ENCODE results near the gene PVALEF. TPM values are rescaled to one million over a fixed set of nuclear protein-coding genes. Genes with fewer than 3 reads are reported as not detected.

PVALEF gene
- total RNA-seq, 1 donor from 2014 or later, result not detected

GRCh38 chr17:81189670-81190530 is 24.6 kb downstream of the PVALEF start:
- TF ChIP-seq POLR2AphosphoS5 (IDR thresholded peaks at IDR 0.05; ENCODE audit: insufficient read depth in 1 of 2, low read depth in 1 of 2), result no peak
- TF ChIP-seq CTCF (IDR thresholded peaks at IDR 0.05), result no peak
- no peak for TF ChIP-seq POLR2A (IDR thresholded peaks at IDR 0.05)
- intact Hi-C loops (cut with DNase I), result loop anchor here (1.0 to 10.0 kb wide), 2 partner anchors 24 to 185 kb away; no protein-coding TSS in a partner anchor
- H3K4me1 ChIP-seq, result no peaks in the 10 kb centered on the region
- no peak for DNase-seq (ENCODE audit: extremely low spot score in 2 of 2)
- H3K27me3 ChIP-seq, result no peaks in the 10 kb centered on the region
- H3K36me3 ChIP-seq, result no peaks in the 10 kb centered on the region
- no peak overlapping the region for H3K4me3 ChIP-seq
- no peaks in the 10 kb centered on the region for H3K9me3 ChIP-seq
- no peak overlapping the region for H3K27ac ChIP-seq

GRCh38 chr17:81190591-81190990 is 25.3 kb downstream of the PVALEF start:
- no peaks in the 10 kb centered on the region for H3K36me3 ChIP-seq
- intact Hi-C loops (cut with DNase I), result loop anchor here (1.0 to 10.0 kb wide), 2 partner anchors 24 to 186 kb away; no protein-coding TSS in a partner anchor
- H3K4me1 ChIP-seq, result no peaks in the 10 kb centered on the region

GRCh38 chr17:81191116-81191515 is 25.8 kb downstream of the PVALEF start:
- Histone ChIP-seq H3K27me3 (no peaks in the 10 kb centered on the region), H3K4me1 (no peaks in the 10 kb centered on the region), H3K4me3 (no peak overlapping the region), H3K27ac (no peak overlapping the region), H3K9me3 (no peaks in the 10 kb centered on the region), H3K36me3 (no peaks in the 10 kb centered on the region)
- DNase-seq (ENCODE audit: extremely low spot score in 2 of 2), result no peak
- intact Hi-C loops (cut with DNase I), result loop anchor here (10.0 kb wide), 1 partner anchor 186 kb away; no protein-coding TSS in a partner anchor
- TF ChIP-seq CTCF (IDR thresholded peaks at IDR 0.05) (no peak), POLR2AphosphoS5 (IDR thresholded peaks at IDR 0.05; ENCODE audit: insufficient read depth in 1 of 2, low read depth in 1 of 2) (no peak), POLR2A (IDR thresholded peaks at IDR 0.05) (no peak)

More at GRCh38 chr17:81190591-81190990, 25.3 kb downstream of the PVALEF start:
- TF ChIP-seq POLR2AphosphoS5 (IDR thresholded peaks at IDR 0.05; ENCODE audit: insufficient read depth in 1 of 2, low read depth in 1 of 2) (no peak), POLR2A (IDR thresholded peaks at IDR 0.05) (no peak), CTCF (IDR thresholded peaks at IDR 0.05) (no peak)
- no peak overlapping the region for H3K4me3 ChIP-seq
- no peaks in the 10 kb centered on the region for H3K27me3 ChIP-seq
- no peak for DNase-seq (ENCODE audit: extremely low spot score in 2 of 2)
- no peak overlapping the region for H3K27ac ChIP-seq
- H3K9me3 ChIP-seq, result no peaks in the 10 kb centered on the region

- Histone ChIP-seq H3K27me3 (no peaks in the 10 kb centered on the region), H3K27ac (no peak overlapping the region), H3K36me3 (no peaks in the 10 kb centered on the region), H3K9me3 (no peaks in the 10 kb centered on the region), H3K4me1 (no peaks in the 10 kb centered on the region), H3K4me3 (no peak overlapping the region)
- intact Hi-C loops (cut with DNase I), result loop anchor here (10.0 kb wide), 1 partner anchor 187 kb away; no protein-coding TSS in a partner anchor
- no peak for TF ChIP-seq POLR2A (IDR thresholded peaks at IDR 0.05)
- no peak for TF ChIP-seq POLR2AphosphoS5 (IDR thresholded peaks at IDR 0.05; ENCODE audit: insufficient read depth in 1 of 2, low read depth in 1 of 2)
- TF ChIP-seq CTCF (IDR thresholded peaks at IDR 0.05), result no peak
- DNase-seq (ENCODE audit: extremely low spot score in 2 of 2), result no peak
Measured at GRCh38 chr17:81191646-81192045, 26.3 kb downstream of the PVALEF start.
